Erythroblast (primary cell): ENCODE data around the gene EEF1AKMT2.

Experiments
- GATA1 ChIP-seq: IDR thresholded peaks from 2 replicates; pipeline ENCODE4 v1.6.1; 2011; ENCODE audit warnings: low read depth, mild to moderate bottlenecking, control low read depth, low read length, moderate library complexity
- POLR2A ChIP-seq: IDR thresholded peaks from 2 replicates; pipeline ENCODE4 v1.6.1; 2011; ENCODE audit warnings: mild to moderate bottlenecking, low read length

DNA sequence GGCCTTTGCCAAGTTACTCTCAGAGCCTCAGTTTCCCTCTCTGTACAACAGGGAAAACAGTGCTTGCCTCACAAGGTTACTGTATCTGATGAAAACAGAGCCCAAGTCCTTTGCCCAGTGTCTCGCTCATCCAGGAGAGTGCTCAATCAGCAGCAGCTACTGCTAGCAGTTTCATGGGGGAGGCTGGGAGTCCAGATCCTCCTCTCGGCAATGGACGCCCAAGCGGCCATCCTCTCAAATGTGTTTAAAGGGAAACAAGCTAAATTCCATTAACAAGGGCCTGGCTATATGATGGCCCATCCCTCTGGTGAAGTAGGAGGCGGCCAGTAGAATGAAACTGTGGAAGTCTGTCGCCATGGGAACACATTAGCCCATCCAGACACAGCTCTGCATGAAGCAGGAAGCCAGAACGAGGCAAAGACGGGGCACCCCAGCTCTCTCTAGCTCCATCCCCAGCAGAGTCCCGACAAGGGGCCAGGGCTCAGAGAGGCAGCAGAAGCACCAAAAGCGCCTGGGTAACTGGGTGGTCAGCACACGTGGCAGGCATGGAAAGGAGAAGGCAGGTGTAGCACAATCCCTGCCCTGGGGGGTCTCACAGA lies 82.7 kb downstream of the EEF1AKMT2 start:
- TF ChIP-seq POLR2A (no peak), GATA1 (no peak)
